ENCODE results near the gene DNAH9. TPM values are rescaled to one million over a fixed set of nuclear protein-coding genes. Genes with fewer than 3 reads are reported as not detected.

Gene DNAH9, protein sequence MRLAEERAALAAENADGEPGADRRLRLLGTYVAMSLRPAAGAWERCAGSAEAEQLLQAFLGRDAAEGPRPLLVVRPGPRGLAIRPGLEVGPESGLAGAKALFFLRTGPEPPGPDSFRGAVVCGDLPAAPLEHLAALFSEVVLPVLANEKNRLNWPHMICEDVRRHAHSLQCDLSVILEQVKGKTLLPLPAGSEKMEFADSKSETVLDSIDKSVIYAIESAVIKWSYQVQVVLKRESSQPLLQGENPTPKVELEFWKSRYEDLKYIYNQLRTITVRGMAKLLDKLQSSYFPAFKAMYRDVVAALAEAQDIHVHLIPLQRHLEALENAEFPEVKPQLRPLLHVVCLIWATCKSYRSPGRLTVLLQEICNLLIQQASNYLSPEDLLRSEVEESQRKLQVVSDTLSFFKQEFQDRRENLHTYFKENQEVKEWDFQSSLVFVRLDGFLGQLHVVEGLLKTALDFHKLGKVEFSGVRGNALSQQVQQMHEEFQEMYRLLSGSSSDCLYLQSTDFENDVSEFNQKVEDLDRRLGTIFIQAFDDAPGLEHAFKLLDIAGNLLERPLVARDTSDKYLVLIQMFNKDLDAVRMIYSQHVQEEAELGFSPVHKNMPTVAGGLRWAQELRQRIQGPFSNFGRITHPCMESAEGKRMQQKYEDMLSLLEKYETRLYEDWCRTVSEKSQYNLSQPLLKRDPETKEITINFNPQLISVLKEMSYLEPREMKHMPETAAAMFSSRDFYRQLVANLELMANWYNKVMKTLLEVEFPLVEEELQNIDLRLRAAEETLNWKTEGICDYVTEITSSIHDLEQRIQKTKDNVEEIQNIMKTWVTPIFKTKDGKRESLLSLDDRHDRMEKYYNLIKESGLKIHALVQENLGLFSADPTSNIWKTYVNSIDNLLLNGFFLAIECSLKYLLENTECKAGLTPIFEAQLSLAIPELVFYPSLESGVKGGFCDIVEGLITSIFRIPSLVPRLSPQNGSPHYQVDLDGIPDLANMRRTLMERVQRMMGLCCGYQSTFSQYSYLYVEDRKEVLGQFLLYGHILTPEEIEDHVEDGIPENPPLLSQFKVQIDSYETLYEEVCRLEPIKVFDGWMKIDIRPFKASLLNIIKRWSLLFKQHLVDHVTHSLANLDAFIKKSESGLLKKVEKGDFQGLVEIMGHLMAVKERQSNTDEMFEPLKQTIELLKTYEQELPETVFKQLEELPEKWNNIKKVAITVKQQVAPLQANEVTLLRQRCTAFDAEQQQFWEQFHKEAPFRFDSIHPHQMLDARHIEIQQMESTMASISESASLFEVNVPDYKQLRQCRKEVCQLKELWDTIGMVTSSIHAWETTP (N-terminal part only)
- polyA plus RNA-seq (ENCODE audit: low read depth in 6 of 6) = not detected

DNA sequence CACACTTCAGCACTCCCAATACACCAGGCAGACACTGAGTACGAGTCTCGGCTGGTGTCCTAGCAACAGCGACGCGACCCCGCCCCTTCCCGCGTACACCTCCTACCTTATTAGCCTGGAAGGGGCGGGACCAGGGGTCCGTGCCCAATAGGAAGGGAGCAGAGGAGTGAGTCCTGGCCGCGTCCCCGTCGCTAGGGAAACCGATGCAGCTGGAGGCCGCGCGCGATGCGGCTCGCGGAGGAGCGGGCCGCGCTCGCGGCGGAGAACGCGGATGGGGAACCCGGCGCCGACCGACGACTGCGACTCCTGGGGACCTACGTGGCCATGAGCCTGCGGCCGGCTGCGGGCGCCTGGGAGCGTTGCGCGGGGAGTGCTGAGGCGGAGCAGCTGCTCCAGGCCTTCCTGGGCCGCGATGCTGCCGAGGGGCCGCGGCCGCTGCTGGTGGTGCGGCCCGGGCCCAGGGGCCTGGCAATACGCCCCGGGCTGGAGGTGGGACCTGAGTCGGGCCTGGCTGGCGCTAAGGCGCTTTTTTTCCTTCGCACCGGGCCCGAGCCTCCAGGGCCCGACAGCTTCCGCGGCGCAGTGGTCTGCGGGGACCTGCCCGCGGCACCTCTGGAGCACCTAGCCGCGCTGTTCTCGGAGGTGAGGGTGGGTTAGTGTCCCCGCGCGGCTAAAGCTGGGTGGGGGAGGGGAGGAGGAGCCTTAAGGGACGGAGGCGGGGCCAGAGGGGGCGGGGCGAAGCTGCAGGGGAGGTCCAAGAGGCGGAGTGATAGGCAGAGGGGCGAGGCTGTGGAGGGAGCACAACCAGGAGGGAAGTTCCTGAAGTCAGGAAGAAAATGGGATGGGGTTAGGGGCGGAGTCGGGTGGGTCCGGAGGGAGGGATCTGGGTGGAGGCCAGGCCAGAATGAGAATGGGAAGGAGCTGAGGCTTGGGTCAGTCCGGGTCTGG lies at the start of gene DNAH9:
DNAH9 (plus strand) TSS at position 197 of the 948 bp plus-strand sequence; CDS start at position 226, 29 bp downstream.
- Mint-ChIP-seq H3K4me1 (peaks cover 0 to 7% (median 5%) of the 10 kb centered on the region in 3 donors), H3K27me3 (peaks cover 26 to 39% (median 37%) of the 10 kb centered on the region in 3 donors), H3K9me3 (peaks cover 5 to 11% (median 9%) of the 10 kb centered on the region in 7 donors), H3K4me3 (peak within 1 kb of the TSS in 7 of 8 donors; percentile 7 to 79 (median 43)), H3K27ac (no peak within 1 kb of the TSS), H3K36me3 (peaks cover 0 to 7% of the 10 kb centered on the region in 2 donors)
- ATAC-seq (ENCODE audit: low read depth in 2 of 2) (no peak), DNase-seq (no peak)

DNA sequence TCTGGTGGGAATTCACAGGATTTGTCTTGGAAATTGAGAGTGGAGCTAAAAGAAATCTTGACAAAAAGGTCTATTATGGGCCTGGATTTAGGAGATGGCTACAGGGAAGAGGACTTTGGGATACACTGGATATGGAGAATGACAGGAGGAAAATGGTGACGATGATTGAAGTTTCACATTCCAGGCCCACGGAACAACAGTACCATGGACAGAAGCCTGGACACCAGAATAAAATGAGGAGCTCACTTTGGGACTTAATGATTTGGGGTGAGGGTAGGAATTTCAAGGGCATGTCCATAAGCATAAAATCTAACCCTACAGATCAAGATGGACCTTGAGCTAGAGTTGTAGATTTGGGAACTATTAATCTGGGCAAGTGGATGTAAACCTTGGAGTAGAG lies 47.8 kb upstream of the DNAH9 start:
- DNase-seq = no peak
- H3K4me3 Mint-ChIP-seq = no peak overlapping the region
- H3K36me3 Mint-ChIP-seq = no peaks in the 10 kb centered on the region
- no peaks in the 10 kb centered on the region for H3K27me3 Mint-ChIP-seq
- no peak for ATAC-seq (ENCODE audit: low read depth in 2 of 2)
- no peak overlapping the region for H3K27ac Mint-ChIP-seq
- H3K9me3 Mint-ChIP-seq = peaks cover 0 to 16% (median 5%) of the 10 kb centered on the region in 7 donors
- H3K4me1 Mint-ChIP-seq = no peaks in the 10 kb centered on the region

DNA sequence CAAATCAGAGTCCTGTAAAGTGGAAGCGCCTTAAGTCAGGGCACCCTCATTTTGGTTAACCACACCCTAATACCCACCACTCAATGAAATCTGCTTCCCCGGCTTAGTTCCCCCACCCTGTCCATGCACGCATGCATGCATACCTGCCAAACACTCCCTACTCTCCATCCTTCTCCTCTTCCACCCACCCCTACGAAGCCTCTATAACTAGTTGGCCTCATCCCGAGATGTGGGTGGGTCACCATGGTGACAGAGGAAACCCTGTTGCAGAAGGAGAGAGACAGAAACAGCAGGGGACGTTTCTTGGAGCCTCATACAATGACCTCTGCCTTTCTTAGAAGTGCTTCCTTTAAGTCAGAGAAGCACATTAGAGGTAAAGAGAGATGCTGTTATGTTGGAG lies 46.8 kb upstream of the DNAH9 start:
- DNase-seq (no peak), ATAC-seq (ENCODE audit: low read depth in 2 of 2) (no peak)
- Mint-ChIP-seq H3K36me3 (no peaks in the 10 kb centered on the region), H3K27ac (no peak overlapping the region), H3K9me3 (peaks cover under 1 to 16% (median 5%) of the 10 kb centered on the region in 7 donors), H3K4me3 (no peak overlapping the region), H3K27me3 (no peaks in the 10 kb centered on the region), H3K4me1 (no peaks in the 10 kb centered on the region)

DNA sequence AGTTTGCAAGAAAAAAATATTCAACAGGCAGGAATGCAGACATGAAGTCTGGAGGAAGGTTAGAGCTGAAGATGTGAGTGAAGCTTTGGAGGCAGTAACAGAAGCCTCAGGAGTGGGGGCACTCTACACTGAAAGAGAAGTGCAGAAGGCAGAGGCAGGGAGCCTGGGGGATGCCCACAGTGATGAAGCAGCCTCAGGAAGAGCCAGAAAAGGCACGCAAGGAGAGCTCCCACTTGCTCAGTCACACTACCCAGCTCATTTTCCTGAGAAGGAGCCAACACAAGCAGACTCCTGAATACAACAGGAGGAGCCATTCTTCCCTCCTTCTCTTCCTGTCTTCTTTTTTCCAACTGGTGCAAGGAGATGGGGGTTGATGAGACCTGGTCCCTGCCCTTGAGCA lies 45.1 kb upstream of the DNAH9 start:
- Mint-ChIP-seq H3K36me3 (no peaks in the 10 kb centered on the region), H3K27ac (no peak overlapping the region), H3K9me3 (peaks cover 0 to 20% (median 5%) of the 10 kb centered on the region in 7 donors), H3K27me3 (no peaks in the 10 kb centered on the region), H3K4me3 (no peak overlapping the region), H3K4me1 (no peaks in the 10 kb centered on the region)
- DNase-seq (no peak), ATAC-seq (ENCODE audit: low read depth in 2 of 2) (no peak)

DNA sequence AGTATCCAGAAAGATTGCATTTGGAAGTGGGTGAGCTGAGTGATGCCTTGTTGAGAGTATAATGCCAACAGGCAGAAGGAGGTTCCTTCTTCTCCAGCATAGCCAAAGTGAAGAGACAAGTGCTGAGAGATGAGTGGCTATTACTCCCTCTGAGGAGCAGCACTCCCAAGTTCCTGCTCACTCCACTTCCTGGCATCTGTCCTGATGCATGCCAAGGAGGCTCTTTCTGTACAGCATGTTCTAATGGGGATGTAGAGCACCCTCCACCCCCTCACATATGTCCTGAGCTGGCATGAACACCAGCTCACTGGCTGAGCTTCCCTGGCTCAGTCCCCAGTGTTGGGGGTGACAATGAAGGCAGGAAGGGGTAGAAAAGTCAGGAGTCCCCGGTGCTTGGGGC lies 44.2 kb upstream of the DNAH9 start:
- H3K9me3 Mint-ChIP-seq = peaks cover 0 to 20% (median 5%) of the 10 kb centered on the region in 7 donors
- H3K4me3 Mint-ChIP-seq = no peak overlapping the region
- no peak for ATAC-seq (ENCODE audit: low read depth in 2 of 2)
- H3K27ac Mint-ChIP-seq = no peak overlapping the region
- no peaks in the 10 kb centered on the region for H3K4me1 Mint-ChIP-seq
- H3K27me3 Mint-ChIP-seq = no peaks in the 10 kb centered on the region
- no peak for DNase-seq
- H3K36me3 Mint-ChIP-seq = no peaks in the 10 kb centered on the region

DNA sequence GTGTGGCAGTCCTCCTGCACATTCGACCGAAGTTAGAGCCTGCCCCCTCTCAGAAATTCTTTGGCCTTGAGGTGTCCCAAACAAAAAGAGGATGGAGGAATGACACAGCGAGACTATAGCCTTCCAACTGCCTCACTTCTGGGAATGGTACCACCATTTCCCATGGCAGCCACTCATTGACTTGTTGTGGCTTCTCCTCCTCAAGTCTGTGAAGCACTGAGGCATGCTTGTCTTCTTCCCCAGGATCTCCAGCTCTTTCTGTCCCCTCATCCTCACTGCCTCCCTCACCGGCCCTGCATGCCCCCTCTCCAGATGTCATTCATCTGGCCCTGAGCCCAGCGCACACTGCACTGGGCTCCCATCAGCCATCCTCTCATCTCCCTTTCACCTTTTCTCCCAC lies 43.7 kb upstream of the DNAH9 start:
- ATAC-seq (ENCODE audit: low read depth in 2 of 2) (no peak), DNase-seq (no peak)
- Mint-ChIP-seq H3K27ac (peak overlapping the region in 1 of 6 donors; percentile 28), H3K9me3 (peaks cover 0 to 20% (median 5%) of the 10 kb centered on the region in 7 donors), H3K27me3 (no peaks in the 10 kb centered on the region), H3K4me1 (no peaks in the 10 kb centered on the region), H3K36me3 (no peaks in the 10 kb centered on the region), H3K4me3 (no peak overlapping the region)

DNA sequence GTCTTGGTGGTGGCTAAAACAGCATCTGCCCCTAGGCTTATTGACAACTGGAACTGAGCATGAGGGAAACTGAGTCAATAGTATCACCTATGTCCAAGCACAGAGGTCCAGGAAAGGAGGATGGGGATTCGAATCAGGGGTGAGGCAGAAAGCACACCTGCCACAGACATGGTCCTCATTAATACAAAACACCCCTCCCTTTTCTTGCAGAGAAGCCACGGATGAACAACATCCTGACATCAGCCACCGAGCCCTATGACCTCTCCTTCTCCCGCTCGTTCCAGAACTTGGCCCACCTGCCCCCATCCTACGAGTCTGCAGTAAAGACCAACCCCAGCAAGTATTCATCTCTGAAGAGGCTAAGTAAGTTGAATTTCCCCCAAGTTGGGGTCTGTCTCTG lies 42.7 kb upstream of the DNAH9 start:
- Mint-ChIP-seq H3K27me3 (no peaks in the 10 kb centered on the region), H3K9me3 (peaks cover 0 to 16% (median 5%) of the 10 kb centered on the region in 7 donors), H3K36me3 (no peaks in the 10 kb centered on the region), H3K4me3 (no peak overlapping the region), H3K27ac (no peak overlapping the region), H3K4me1 (no peaks in the 10 kb centered on the region)
- ATAC-seq (ENCODE audit: low read depth in 2 of 2) = no peak
- no peak for DNase-seq

DNA sequence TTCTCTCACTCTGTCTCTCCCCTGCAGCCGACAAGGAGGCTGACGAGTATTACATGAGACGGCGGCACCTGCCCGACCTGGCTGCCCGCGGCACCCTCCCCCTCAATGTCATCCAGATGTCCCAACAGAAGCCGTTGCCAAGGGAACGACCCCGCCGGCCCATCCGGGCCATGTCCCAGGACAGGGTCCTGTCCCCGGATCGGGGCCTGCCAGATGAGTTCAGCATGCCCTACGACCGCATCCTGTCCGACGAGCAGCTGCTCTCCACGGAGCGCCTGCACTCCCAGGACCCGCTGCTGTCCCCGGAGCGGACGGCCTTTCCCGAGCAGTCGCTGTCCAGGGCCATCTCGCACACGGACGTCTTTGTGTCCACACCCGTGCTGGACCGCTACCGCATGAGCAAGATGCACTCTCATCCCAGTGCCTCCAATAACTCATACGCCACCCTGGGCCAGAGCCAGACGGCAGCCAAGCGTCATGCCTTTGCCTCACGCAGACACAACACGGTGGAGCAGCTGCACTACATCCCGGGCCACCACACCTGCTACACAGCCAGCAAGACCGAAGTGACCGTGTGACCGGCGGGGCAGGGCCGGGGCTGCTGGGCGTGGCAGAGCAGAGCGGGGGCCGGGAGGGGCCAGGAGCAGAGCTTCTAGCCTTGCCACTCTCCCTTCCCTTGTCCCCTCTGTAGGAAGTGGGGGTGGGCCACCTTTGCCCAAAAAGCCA lies 40.4 kb upstream of the DNAH9 start:
- no peak for DNase-seq
- H3K9me3 Mint-ChIP-seq = peaks cover 0 to 17% (median 7%) of the 10 kb centered on the region in 7 donors
- H3K4me1 Mint-ChIP-seq = no peaks in the 10 kb centered on the region
- no peaks in the 10 kb centered on the region for H3K36me3 Mint-ChIP-seq
- no peak overlapping the region for H3K4me3 Mint-ChIP-seq
- no peak for ATAC-seq (ENCODE audit: low read depth in 2 of 2)
- no peak overlapping the region for H3K27ac Mint-ChIP-seq
- H3K27me3 Mint-ChIP-seq = no peaks in the 10 kb centered on the region

DNA sequence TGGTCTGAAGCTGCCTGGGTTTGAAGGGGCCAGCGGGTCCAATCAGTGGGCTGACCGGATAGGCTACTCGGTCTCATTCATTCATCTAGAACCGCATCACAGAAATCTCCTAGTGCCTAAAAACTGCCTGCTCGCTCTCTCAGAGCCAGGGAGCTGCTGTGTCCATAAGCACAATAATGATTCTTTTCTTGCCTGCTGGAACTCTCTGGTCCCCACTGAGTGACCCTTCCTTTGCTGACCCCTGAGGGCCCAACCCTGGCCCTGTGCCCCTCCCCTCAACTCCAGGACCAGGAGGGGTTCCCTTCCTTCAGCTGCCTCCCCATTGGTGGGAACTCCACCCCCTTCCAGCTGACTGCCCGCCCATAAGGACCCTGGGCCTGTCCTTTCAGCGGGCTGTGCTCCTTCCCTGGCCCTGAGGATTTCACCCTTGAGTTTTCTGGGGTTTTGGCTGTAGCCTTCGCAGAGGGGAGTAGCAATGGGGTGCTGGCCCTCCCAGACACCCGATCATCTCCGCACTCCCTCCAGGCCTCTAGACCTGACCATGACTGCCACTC lies 39.5 kb upstream of the DNAH9 start:
- Mint-ChIP-seq H3K27ac (no peak overlapping the region), H3K36me3 (no peaks in the 10 kb centered on the region), H3K4me1 (no peaks in the 10 kb centered on the region), H3K4me3 (no peak overlapping the region), H3K27me3 (no peaks in the 10 kb centered on the region), H3K9me3 (peaks cover 0 to 16% (median 5%) of the 10 kb centered on the region in 7 donors)
- DNase-seq = no peak
- no peak for ATAC-seq (ENCODE audit: low read depth in 2 of 2)

DNA sequence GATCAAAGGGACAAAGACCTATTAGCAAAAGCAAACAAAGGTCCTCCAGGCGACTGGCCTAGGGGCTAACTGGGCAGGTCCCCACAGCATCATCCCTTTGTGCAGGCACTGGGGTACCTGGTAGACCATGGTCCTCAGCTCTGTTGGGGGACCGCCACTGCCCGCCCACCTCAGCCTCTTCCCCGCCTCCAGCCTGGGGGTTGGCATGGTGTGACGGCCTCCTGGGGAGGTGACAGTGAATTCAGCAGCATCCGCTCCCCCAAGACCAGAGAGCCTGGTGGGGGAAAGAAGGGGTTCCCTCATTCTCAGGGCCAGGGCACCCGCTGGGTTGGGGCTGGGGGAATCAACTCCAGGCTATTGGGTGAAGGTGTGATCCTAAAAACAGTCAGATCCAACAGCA lies 38.7 kb upstream of the DNAH9 start:
- ATAC-seq (ENCODE audit: low read depth in 2 of 2) (no peak), DNase-seq (no peak)
- H3K4me3 Mint-ChIP-seq = no peak overlapping the region
- no peak overlapping the region for H3K27ac Mint-ChIP-seq
- no peaks in the 10 kb centered on the region for H3K4me1 Mint-ChIP-seq
- peaks cover 0 to 15% (median 4%) of the 10 kb centered on the region in 7 donors for H3K9me3 Mint-ChIP-seq
- no peaks in the 10 kb centered on the region for H3K36me3 Mint-ChIP-seq
- H3K27me3 Mint-ChIP-seq = no peaks in the 10 kb centered on the region

DNA sequence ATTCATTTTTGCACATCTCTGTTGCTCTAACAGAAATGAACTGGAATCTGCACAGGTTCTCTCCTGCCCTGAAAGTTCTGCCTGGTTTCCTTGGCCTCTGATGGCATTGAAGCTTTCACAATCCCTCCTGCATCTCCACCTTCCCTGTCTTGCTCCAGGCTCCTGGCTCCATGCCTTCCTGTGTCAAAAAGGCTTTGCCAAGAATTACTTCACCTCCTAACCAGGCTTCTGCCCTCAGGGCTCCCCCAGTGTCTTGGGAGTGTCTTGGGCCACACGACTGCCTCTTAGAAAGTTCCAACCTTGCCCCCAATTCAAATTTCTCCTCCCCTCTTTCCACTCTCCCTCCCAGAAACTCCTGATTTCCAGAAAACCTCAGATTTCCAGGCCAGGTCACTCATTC lies 37.0 kb upstream of the DNAH9 start:
- DNase-seq (no peak), ATAC-seq (ENCODE audit: low read depth in 2 of 2) (no peak)
- Mint-ChIP-seq H3K36me3 (no peaks in the 10 kb centered on the region), H3K4me1 (no peaks in the 10 kb centered on the region), H3K27me3 (no peaks in the 10 kb centered on the region), H3K9me3 (peaks cover 0 to 13% (median 2%) of the 10 kb centered on the region in 7 donors), H3K27ac (no peak overlapping the region), H3K4me3 (no peak overlapping the region)
